HG03196 (cell line): Measurements from ENCODE around the gene LRRN3.
A peak's percentile ranks its signal among the peaks of the same experiment; 100 is the strongest.

Experiments
- ATAC-seq: cut with Tn5 transposase; IDR thresholded peaks from one replicate; pipeline ENCODE4 v1.9.1; 2021; ENCODE audit not compliant: unreplicated experiment

The LRRN3 gene

GRCh38 chr7:111077001-111077400 is 13.9 kb upstream of the LRRN3 start:
- no peak for ATAC-seq

- no peak for ATAC-seq
These were observed 10.3 kb upstream of the LRRN3 start for GRCh38 chr7:111080495-111081105.

GRCh38 chr7:111081546-111082267 is 9.2 kb upstream of the LRRN3 start:
- no peak for ATAC-seq

- ATAC-seq = no peak
These were observed 8.6 kb upstream of the LRRN3 start for GRCh38 chr7:111082351-111082750.

GRCh38 chr7:111083413-111083812 is 7.5 kb upstream of the LRRN3 start:
- ATAC-seq = peak; percentile 99

- ATAC-seq = no peak
These were observed 5.6 kb upstream of the LRRN3 start for GRCh38 chr7:111085356-111085755.

- ATAC-seq = no peak
These were observed 4.4 kb upstream of the LRRN3 start for GRCh38 chr7:111086532-111086931.

- no peak for ATAC-seq
These were observed 2.6 kb upstream of the LRRN3 start for GRCh38 chr7:111088328-111088727.

GRCh38 chr7:111089822-111090426 is 1.0 kb upstream of the LRRN3 start:
- ATAC-seq = no peak

- no peak for ATAC-seq
These were observed 849 bp downstream of the LRRN3 start for GRCh38 chr7:111091593-111092358.

GRCh38 chr7:111092406-111093236 is 1.7 kb downstream of the LRRN3 start:
- ATAC-seq = no peak

GRCh38 chr7:111093496-111093895 is 2.6 kb downstream of the LRRN3 start:
- ATAC-seq = no peak

- no peak for ATAC-seq
These were observed 3.5 kb downstream of the LRRN3 start for GRCh38 chr7:111094419-111094818.

GRCh38 chr7:111096997-111097396 is 6.1 kb downstream of the LRRN3 start:
- no peak for ATAC-seq

GRCh38 chr7:111098011-111098925 is 7.3 kb downstream of the LRRN3 start:
- ATAC-seq = peak; percentile 79

- no peak for ATAC-seq
These were observed 8.0 kb downstream of the LRRN3 start for GRCh38 chr7:111098926-111099250.

GRCh38 chr7:111101856-111102646 is 11.1 kb downstream of the LRRN3 start:
- ATAC-seq = no peak

GRCh38 chr7:111103136-111103535 is 12.2 kb downstream of the LRRN3 start:
- ATAC-seq = no peak

GRCh38 chr7:111103678-111104274 is 12.8 kb downstream of the LRRN3 start:
- no peak for ATAC-seq
